Superior temporal gyrus (tissue), 1 donor: Measurements from ENCODE around the gene TEX261.
"Not testable (repeated sequence)": the region's sequence is repeated elsewhere in the genome, so short reads cannot be mapped to it uniquely, and the experiment has no call there.

Experiments
- DNase-seq: peaks from one replicate; pipeline ENCODE4 v3.0.0-alpha.2; 2016; ENCODE audit errors: extremely low spot score

TEX261 gene

DNA sequence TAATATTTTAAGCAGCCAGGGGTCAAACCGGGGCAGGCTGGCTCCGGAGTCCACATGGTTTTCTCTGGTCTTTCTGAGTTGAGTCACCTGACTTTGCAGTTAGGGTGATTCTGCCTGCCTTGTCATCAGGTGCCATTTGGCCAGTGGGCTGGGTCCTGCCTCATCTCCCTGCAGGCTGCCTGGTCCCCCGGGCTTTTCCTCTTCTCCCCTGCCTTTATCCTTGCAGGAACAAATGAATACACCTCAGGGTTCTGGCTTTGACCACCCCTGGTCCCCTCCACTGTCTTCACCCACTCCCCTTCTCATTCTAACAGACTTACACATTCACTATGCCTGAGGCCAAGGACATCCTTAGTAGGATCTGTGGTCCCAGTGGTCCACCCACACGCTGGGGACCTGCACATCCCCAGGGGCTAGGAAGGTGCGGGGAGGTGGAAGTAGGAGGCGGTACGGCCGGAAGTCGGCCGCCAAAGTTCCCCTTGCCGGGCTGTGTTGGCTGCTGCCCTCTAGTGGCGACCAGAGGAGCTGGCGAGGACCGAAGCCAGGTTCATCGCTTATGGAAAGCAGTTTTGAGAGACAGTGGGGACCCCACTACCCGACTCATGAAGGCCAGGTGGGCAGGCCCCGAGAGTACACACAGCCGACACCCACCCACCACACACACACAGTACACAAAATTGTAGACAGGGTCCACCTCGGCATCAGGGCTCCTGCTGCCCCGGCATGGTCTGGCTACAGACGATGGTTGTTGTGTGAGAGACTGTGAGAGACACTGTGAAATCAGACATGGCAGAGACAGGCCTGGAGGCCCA lies 6.3 kb upstream of the TEX261 start:
- peak; percentile 68 for DNase-seq

DNA sequence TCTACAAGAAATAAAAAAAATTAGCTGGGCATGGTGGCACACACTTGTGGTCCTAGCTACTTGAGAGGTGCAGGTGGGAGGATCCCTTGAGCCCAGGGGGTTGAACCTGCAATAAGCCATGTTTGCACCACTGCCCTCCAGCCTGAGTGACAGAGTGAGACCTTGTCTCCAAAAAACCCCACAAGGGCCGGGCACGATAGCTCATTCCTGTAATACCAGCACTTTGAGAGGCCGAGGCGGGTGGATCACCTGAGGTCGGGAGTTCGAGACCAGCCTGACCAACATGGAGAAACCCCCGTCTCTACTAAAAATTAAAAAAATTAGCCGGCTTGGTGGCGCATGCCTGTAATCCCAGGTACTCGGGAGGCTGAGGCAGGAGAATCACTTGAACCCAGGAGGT lies 5.3 kb upstream of the TEX261 start:
- not testable (repeated sequence) for DNase-seq

DNA sequence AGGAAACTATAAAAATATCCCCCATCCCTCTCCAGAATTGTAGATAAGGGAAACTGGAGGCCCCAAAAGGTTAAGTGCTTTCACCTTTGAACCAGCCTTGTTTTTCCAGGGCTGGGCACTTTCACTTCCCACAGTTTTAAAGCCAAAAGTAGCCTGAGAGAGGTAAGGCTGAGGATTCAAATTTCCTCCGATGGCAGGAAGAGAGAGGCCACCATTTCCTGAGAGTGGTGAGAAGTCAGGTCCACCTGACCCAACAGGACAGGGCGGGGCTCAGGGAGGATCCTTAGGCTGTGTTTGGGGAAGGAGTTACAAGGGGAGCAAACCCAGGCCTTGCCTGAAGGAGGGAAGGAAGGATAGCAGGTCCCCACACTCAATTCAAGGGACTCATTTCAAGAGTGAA lies 4.7 kb upstream of the TEX261 start:
- DNase-seq, result no peak

DNA sequence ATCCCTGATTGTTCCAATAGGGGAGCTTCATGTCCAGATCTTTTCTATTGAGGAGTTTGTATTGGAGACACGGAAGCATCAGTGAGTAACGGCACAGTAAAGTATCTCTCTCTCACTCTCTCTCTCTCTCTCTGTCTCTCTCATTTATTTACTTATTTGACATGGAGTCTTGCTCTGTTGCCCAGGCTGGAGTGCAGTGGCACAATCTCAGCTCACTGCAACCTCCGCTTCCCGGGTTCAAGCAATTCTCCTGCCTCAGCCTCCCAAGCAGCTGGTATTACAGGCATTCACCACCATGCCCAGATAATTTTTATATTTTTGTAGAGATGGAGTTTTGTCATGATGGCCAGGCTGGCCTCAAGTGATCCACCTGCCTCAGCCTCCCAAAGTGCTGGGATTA lies 4.2 kb upstream of the TEX261 start:
- not testable (repeated sequence) for DNase-seq

DNA sequence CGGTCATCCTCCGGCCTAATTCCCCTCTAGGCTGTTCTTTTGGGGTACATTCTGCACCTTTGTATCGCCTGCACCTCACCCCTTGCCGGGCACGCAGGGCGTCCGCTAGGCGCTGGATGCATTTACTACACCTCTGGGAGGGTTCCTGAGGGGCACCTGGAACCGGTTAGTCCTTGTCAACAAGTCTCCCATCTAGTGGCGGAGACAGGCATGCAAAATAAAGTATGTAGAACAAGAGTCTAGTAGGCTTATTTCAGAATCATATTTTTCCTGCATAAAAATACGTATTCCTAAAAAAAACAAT lies 705 bp upstream of the TEX261 start:
- peak; percentile 48 for DNase-seq

DNA sequence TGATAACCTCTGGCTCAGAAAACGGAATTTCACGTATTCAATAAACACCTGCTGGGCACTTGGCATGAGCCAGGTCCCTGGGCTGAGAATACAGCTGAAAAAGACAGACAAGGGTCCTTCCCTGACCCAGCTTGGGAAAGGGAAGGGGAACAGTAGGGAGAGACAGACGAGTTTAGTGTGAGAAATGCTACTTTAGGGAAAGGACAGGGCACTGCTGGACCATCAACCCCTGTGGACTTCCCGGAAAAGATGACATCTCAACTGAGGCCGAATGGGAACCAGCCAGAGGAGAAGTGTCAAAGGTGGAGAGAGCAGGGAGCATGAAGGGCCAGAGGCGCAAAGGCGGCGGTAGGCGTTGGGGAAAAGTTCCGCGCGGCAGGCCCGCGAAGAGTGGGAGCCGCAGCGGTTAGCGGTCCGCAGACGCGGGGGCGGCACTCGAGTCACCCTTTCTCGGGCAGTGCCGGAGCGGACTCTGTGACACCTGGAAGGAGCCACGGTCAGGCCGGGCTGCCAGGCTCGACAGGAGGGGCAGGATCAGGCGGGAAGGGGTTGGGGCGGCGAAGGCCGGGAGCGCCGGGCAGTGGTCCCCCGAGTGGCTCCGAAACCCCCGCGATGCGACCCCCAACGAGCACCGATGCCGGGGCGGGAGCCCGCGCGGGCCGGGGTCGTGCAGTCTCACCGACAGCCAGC lies 519 bp downstream of the TEX261 start:
- DNase-seq, result no peak

DNA sequence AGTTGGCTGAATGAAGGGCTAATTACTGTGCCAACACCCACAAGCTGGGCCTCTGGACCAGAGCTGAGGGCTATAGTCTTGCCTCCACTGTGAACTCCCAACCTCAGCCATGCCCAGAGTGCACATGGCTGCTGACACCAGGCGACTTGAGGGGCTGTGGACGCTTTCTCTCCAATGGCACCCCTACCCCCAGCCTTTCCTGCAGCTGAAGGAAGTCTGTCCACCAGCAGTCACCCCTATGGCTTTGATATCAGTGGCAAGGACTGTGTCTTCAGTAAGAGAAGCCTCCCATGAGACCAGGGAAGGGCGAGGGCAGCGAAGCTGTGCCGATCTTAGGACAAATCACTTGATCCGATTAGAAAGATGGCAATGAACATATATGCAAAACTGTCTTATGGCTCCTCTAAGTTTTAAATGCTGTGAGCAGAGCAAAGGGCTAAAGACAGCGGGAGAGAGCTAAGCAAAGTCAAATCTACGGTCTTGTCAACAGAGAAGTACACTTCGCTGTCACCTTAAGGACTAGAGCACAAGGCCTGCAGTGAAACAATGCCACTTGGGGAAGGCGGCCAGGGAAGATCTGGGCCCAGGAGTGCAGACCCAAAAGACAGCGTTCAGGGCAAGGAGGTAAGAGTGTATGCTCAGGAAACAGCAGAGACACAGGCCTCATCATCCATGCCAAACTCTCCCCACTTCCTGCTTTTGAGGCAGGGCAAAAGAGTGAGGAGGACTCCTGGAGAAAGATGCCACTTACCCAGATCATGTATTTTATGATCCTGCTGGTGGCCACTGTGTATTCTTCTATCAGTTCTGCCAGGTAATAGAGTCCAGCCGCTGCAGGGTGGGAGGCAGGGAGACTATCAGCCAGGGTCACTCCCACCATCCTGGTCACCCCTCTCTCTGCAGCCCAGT lies 1.5 kb downstream of the TEX261 start:
- no peak for DNase-seq

DNA sequence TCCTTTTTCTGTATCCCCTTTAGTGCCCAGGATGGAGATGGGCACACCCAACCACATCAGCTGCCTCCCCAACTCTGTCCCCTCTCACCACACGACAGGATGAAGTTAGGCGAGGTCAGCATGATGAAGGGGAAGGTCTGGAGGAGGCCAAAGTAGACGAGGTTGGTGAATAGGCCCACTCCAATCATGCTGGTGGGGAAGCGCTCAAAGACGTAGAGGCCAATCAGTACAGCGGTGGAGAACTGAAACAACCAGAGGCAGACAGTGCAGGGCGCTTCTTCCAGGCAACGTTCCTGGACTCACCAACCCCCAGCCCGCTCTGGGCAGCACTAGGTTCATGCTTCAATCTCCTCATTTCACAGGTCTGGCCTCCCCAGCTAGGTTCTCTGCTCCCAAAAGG lies 2.9 kb downstream of the TEX261 start:
- no peak for DNase-seq

DNA sequence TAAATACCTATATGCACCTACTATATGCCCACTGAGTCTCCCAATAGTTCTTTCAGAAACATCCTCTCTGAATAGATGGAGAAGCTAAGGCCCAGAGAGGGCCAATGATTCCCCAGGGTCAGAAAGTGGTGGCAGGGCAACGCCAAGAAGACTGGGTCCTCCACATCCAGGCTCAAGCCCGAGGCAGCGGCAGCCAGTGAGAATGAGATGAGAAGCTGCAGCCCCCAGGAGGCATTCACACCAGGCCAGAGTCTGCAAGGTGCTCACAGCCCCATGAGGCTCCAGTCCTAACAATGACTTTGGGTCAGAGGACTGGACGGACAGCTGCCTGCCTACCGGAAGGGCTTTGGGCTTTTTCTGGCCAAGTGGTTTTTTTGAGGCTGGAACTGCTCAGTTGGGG lies 3.5 kb downstream of the TEX261 start:
- no peak for DNase-seq

DNA sequence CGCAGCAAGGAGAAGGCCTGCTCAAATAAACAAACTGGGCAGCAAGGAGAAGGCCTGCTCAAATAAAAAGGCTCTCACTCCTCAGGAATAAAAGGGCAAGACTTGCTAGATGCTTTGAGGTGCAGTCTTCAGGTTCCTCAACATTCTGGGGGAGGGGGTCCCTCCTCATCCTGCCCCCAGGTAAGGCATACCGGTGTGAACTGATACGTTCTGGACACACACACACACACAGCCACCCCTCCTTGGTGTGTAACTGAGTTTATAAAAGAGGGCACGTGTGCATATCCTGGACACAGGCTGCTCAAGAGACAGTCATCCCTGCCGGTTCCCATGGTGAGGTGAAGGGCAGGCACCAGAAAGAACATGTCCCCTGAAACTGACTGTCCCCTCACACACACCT lies 4.5 kb downstream of the TEX261 start:
- no peak for DNase-seq

DNA sequence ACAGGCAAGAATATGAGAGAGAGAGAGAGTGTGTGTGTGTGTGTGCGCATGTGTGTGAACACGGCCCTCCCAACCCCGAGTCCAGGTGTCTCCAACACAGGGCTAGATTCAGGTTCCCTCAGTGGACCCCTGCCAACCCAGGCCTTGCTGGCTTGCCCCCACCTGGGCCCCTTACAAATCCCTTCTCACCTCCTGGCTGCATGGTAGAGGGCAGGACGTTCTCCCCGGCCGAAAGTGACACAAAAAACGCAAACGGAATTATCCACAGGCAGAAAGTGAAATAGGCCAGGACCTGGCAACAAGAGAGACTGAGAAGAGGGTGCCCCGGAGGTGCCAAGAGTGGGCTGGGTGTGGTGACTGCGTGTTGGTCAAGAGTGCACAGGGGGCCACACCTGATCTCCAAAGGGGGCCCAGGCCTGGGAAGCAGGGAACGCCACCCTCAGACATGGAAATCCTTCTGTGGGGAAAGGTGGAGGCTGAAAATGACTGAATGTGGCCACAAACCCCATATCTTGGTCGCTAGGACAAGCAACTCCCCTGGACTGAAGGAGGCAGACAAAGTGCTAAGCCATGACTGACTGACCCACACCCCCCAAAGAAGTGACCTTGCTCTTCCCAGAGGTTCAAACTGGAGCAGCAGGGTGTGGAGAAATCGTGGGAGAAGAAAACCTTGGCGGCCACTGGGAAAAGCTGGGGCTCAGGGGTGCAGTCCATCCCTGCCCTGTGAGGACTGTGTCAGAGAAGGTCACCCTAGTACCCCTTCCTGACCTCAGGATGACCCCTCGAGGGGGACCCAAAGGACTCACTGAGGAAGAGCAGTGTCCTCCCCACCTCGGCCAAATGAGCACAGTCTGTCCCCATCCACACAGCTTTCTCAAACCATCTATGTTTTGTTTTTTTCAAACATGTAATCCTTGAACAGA lies 5.7 kb downstream of the TEX261 start:
- DNase-seq, result no peak

DNA sequence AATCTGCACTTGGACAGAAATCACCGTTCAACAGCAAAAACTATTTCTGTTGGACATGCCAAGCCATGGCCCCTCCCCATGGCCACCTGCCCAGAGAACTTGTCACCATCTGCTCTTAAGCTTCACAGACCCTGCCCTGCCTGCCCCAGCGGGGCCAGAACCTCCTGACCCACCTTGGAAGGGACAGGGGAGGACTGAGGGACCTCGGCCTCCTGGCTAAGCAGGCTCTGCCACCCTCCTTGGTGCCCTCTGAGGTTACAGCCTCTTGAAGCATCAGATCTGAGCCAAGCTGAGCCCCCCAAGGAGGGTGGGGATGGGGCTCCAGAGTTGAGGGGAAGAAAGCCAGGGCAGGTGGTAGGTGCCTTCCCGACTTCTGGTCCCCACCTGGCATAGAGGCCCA lies 6.5 kb downstream of the TEX261 start:
- no peak for DNase-seq

DNA sequence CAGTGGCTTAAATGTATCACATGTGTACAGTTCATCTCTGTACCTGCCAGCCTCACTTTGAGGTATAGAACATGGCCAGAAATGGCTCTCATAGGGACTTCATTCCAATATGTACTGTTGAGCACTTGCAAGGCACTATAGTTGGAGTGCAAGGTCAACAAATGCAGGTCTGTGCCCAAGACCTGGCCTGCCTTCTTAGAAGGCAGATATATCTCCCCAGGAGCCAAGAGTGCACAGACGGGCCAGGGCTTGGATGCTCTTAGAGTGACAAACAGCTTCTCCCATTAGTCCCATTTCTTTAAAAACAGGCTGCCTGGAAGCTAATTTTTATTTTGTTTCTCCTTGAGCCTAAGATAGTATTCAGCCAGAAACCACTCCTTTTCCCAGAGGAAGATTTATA lies 7.3 kb downstream of the TEX261 start:
- DNase-seq, result no peak

DNA sequence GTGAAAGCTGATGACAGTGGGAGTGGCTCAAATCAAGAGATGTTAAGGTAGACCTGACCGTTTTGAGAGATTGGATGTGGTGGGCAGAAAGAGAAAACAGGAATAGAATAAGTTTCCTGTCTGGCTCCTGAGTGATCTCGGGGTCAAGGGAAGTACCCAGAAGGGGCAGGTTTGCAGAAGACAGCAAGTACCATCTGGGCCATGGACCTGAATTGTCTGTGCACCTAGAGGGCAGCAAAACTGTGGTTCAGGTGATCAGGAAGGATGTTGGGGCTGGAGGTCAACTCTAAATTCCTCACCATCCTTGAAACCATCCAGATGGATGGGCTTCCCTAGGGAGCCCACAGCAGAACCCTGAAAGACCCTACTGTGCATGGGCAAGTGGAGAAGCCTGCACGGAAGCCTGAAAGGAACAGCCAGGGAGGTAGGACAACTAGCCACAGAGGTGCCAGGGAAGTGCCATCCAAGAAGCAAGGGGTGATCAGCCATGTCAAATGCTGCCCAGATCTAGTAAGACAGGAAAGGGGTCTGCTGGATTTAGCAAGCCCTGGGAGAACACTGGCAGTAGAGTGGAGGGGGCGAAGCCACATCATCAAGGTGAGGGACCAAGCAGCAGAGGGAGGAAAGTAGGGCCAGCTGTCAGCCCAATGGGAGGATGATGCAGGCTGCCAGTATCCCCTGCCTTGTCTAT lies 8.0 kb downstream of the TEX261 start:
- DNase-seq, result no peak

DNA sequence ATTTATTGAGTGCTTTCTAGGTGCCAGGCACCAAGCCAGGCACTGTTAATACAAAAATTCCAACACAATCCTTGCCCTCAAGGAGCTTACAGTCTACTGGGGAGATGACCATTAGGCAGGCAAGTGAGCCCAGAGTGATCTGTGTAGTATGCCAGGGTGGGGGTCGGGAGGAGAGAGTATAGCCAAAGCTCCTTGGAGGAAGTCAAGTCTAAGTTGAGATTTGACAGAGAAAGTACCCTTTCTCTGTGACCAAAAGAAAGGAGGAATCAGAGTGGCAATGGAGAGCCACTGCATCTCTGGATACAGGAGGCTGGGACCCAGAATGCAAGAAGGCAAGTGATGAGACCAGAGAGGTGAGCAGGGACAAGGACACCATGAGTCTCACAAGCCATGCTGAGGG lies 8.7 kb downstream of the TEX261 start:
- DNase-seq, result no peak

DNA sequence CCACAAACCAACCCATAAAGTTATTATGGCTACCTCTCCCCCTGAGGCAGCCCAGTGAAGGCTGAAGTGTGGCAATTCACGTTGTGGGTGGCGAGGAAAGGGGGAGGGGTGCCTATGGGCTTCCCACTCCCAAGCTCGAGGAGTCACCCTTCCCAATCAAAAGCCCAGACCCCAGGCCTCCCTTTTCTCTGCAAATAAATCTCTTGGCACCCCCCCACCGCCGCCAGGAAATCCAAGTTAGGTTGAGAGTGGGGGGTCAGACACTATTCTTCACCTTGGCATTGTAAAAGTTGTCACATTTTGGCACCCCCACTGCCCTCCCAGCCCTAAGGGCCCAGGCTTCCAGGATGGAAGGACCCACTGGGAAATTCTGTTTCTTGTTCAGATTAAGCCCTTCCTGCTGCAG lies 9.4 kb downstream of the TEX261 start:
- no peak for DNase-seq

DNA sequence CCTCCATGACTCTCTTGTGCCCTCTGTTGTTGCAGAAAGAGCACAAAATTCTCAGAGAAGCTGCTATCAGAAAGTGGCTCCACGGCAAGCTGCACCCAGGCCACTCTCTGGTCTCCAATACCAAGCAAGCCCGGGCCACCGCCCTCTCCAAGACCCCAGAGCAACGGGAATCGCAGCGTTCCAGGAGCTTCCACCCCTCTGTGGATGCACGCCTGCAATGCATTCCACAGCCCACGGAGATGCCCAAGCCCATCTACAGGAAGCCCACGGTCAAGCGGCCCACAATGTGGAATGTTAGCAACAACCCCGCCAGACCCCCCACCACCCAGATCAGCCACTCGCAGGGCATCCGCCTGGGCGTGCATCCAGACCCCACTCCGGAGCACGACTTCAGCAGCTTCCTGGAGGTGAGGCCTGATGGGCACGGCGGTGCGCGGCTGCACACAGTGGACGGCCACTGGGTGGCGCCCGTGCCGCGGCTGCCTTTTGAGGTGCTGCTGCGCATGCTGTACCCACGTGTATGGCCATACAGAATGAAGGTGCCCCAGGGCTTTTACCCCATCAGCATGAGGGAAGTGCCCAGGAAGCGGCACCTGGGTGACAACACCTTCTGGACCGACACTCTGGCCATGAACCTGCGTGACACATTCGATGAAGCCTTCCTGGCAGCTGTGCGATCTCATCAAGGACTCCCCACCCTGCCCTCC lies 9.9 kb downstream of the TEX261 start:
- peak; percentile 24 for DNase-seq

DNA sequence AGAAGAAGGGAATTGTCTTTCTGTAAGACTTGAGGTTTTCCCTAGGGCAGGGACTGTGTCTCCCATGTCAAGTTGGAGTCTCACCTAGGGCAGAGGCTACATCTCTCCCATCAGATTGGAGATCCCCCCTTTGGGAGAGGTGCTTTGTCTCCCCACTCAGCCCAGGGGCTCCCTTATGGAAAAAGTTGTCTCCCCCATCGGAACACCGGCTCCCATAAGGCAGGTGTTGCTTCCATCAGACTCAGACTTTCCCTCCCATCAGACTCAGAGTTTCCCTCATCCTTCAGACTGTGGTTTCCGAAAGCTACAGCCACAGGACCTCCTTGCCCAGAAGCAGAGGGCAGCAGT lies 10.5 kb downstream of the TEX261 start:
- DNase-seq, result no peak

DNA sequence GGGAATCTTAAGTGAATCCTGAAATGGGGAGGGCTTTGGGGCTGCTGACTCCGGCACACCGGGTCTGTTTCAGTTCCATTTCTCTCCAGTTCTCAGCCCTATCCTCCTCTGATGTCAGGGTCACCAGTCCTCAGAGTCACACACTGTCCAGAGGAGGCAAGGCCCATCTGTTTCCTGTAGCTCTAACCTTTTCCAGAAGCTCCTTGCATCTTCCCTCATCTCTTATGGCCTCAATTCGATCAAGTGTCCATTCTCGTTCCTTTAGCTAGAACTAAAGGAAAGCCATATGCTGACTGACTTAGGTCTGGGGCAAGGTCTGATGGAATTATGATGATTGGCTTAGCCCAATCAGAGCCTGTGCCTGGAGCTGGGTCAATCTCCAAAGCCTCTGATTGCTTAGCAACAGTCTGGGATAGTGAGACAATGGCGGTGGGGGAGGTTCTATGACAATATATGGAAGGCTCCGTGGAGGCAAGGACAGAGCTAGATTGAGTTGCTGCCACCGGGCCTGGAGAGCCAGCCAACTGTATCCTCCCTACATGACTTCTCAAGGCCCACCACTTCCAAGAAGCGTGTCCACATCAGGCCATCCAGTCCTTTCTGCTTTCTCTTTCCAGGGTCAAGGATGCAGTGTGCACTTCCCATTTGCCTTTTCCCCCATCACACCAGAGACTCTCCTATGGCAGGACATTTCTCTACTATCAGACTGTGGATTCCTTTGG lies 11.0 kb downstream of the TEX261 start:
- DNase-seq, result no peak

DNA sequence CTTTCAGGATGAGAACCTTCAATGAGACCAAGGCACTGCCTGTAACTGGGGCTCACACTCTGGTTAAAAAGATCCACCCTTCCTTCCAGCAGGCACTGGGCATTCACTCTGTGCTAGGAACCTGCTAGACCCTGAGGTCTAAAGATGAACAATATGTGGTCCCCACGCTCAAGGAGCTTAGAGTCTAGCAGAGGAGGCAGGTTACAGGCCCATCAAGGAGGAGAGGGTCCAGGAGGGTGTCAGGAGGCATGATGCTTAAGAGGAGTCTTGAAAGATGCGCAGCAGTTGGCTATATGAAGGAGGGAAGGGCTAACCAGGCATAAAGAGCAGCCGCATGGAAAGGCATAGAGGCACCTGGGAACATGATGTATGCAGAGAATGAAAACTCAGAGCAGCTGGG lies 11.7 kb downstream of the TEX261 start:
- DNase-seq, result no peak
